GM12865 (cell line): ENCODE measurements around the gene MYOD1.

Experiments used
- DNase-seq: peaks from one replicate; pipeline ENCODE4 v3.0.0; 2010; ENCODE audit warnings: low read depth
- H3K4me3 ChIP-seq: 2 replicates; pipeline ENCODE4 v1.5.1; 2011; ENCODE audit warnings: mild to moderate bottlenecking, low read depth, low read length, control low read depth
- TF ChIP-seq, protein P1 (sequence below): IDR thresholded peaks from 2 replicates; pipeline ENCODE4 v1.5.1; 2011; ENCODE audit warnings: low read length, control low read depth, low read depth, inconsistent platforms; ENCODE audit not compliant: insufficient read depth; ENCODE audit errors: missing control alignments

MYOD1 gene

DNA sequence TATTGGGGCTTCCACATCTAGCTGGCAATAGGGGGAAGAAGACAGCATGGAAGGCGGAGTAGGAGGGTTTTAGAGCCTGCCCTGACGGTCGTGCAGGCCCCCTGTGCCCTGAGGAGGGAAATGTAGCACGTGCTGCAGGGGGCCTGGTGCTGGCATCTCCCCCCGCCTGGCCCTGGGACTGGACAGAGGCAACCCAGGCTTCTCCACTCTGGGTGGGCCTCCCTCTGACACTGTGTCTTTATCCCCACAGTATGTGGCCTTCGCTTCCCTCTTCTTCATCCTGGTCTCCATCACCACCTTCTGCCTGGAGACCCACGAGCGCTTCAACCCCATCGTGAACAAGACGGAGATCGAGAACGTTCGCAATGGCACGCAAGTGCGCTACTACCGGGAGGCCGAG, 52.0 kb downstream of the MYOD1 start:
- DNase-seq = no peak
- TF ChIP-seq, protein P1, sequence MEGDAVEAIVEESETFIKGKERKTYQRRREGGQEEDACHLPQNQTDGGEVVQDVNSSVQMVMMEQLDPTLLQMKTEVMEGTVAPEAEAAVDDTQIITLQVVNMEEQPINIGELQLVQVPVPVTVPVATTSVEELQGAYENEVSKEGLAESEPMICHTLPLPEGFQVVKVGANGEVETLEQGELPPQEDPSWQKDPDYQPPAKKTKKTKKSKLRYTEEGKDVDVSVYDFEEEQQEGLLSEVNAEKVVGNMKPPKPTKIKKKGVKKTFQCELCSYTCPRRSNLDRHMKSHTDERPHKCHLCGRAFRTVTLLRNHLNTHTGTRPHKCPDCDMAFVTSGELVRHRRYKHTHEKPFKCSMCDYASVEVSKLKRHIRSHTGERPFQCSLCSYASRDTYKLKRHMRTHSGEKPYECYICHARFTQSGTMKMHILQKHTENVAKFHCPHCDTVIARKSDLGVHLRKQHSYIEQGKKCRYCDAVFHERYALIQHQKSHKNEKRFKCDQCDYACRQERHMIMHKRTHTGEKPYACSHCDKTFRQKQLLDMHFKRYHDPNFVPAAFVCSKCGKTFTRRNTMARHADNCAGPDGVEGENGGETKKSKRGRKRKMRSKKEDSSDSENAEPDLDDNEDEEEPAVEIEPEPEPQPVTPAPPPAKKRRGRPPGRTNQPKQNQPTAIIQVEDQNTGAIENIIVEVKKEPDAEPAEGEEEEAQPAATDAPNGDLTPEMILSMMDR = no peak
- no peak overlapping the region for H3K4me3 ChIP-seq
